Measurements from ENCODE around the gene BEST1.
"Not testable (repeated sequence)": the region's sequence is repeated elsewhere in the genome, so short reads cannot be mapped to it uniquely, and the experiment has no call there.

The BEST1 gene

DNA sequence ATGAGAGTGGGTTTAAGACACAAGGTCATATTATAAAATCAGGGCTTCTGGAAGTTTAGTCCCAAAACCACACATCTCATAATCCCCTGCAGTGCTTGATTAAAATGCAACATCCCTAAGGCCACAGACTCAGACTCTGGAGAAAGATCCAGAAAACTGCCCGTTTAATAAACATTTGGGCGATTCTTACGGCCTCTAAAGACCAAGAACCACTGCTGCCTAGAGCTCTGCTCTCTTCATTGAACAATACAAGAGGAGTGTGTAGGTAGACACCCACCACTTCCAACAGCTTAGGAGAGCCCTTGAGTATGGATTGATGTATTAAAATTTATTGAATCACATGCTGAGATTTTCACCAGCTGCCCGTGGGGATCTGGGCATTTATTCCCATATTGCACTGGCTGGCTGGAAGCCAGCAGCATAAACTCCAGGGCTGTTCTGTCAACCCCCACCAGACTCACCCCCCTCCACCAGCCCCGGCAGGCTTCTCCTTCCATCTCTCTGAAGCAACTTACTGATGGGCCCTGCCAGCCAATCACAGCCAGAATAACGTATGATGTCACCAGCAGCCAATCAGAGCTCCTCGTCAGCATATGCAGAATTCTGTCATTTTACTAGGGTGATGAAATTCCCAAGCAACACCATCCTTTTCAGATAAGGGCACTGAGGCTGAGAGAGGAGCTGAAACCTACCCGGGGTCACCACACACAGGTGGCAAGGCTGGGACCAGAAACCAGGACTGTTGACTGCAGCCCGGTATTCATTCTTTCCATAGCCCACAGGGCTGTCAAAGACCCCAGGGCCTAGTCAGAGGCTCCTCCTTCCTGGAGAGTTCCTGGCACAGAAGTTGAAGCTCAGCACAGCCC is 749 bp upstream of the BEST1 start:
- DNase-seq (ENCODE audit: low read depth) = no peak

DNA sequence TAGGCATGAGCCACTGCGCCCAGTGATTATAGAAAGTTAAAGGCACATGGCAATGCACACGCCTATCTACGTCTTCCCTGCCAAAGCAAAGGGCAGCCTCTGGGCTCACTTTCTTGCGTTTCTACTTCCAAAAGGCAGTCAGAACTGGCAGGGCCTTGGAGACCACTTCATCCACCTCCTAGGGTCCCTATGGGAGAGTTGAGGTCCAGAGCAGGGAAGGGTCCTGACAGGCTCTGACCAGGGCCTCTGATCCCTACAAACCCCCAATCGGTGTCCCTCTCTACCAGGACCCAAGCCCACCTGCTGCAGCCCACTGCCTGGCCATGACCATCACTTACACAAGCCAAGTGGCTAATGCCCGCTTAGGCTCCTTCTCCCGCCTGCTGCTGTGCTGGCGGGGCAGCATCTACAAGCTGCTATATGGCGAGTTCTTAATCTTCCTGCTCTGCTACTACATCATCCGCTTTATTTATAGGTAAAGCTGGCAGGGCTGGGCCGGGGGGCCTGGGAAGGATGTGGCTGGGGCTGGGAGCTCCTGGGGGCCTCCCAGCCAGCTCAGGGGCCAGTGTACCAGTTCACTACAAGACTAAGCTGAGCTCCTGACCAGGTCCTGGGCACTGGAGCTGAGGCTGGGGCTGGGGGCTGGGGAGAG is 1.5 kb downstream of the BEST1 start:
- DNase-seq (ENCODE audit: low read depth) = no peak

DNA sequence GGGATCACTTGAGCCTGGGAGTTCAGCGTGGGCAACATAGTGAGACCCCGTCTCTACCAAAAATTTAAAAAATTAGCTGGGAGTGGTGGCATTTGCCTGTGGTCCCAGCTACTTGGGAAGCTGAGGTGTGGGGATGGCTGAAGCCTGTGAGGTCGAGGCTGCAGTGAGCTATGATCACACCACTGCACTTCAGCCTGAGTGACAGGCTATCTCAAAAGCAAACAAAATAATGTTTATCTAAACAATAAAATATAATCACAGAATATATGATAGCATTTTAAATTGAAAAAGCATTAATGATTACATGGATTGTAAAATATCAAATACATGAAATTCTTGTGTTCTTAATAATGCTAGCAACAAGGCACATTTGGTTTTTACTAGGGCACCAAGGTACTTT is 2.7 kb downstream of the BEST1 start:
- DNase-seq (ENCODE audit: low read depth) = no peak

DNA sequence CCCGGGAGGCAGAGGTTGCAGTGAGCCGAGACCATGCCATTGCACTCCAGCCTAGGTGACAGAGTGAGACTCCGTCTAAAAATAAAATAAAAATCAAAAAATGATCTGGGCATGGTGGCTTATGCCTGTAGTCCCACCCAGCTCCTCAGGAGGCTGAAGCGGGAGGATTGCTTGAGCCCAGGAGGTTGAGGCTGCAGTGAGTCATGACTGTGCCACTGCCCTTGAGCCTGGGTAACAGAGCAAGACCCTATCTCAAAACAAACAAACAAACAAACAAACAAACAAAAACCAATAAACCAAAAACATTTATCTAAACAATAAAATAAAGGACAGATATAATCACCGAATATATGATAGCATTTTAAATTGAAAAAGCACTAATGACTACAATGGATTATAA is 3.5 kb downstream of the BEST1 start:
- DNase-seq (ENCODE audit: low read depth) = not testable (repeated sequence)

DNA sequence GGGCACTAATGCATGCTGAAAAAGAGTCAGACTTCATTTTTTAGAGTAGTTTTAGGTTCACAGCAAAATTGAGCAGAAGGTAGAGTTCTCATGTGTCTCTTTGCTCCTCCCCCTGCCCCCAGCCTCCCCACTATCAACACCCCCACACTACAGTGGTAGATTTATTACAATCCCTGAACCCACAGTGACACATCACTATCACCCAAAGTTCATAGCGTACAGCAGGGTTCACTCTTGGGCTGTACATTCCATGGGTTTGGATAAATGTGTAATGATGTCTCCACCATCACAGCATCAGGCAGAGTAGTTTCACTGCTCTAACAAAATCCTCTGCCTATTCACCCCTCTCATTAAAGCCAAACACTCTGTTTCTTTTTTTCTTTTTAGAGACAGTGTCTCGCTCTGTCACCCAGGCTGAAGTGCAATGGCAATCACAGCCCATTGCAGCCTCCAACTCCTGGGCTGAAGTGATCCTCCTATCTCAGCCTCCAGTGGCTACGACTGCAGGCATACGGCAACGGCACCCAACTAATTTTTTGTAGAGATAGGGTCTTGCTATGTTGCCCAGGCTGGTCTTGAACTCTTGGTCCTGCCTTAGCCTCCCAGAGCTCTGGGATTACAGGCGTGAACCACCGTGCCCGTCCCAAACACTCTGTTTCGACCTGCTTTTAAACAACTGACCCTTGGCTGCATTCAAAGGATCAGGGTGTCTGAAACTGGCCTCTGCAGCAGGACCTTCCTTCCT is 4.1 kb downstream of the BEST1 start:
- no peak for DNase-seq (ENCODE audit: low read depth)

DNA sequence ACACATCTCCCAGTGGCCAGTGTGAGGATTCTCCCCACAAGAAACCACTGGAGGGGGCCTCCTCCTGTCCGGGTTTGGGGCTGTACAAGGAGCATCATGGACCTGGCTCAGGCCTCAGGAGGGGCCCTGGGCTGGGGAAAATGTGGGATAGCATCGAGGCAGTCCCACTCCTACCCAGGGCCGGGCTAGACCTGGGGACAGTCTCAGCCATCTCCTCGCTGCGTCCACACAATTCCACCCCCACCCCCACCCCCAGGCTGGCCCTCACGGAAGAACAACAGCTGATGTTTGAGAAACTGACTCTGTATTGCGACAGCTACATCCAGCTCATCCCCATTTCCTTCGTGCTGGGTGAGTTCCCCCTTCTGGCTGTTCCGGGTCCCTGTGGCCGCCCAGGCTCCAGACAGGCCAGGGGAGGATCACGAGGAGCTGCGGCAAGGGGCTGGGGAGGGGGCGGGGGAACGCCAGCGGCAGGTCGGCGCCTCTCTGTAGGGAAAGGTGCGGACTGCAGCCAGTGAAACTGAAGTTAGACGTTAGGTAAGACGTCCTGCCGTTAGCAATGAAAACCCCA is 4.8 kb downstream of the BEST1 start:
- DNase-seq (ENCODE audit: low read depth) = no peak

DNA sequence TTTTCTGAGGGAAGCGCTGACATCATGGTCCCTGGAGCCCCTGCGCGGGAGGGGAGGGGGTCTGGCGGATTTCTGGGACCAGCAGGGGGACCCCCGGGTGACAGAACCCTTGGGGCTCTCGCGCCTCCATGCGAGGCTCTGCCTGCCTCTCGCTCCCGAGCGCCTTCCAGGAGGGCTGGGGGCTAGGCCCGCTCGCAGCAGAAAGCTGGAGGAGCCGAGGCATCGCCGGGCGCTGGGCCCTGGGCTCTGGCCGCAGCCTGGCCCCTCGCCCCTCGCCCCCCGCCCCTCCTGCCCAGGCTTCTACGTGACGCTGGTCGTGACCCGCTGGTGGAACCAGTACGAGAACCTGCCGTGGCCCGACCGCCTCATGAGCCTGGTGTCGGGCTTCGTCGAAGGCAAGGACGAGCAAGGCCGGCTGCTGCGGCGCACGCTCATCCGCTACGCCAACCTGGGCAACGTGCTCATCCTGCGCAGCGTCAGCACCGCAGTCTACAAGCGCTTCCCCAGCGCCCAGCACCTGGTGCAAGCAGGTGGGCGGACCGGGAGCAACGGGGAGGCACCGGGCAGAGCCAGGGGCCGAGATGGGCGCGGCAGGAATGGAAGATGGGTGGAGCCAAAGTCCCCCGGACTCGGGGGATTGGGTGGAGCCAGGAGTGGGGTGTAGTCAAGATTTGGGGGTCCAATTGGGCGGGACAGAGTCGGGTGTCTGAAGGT is 5.4 kb downstream of the BEST1 start:
- no peak for DNase-seq (ENCODE audit: low read depth)

DNA sequence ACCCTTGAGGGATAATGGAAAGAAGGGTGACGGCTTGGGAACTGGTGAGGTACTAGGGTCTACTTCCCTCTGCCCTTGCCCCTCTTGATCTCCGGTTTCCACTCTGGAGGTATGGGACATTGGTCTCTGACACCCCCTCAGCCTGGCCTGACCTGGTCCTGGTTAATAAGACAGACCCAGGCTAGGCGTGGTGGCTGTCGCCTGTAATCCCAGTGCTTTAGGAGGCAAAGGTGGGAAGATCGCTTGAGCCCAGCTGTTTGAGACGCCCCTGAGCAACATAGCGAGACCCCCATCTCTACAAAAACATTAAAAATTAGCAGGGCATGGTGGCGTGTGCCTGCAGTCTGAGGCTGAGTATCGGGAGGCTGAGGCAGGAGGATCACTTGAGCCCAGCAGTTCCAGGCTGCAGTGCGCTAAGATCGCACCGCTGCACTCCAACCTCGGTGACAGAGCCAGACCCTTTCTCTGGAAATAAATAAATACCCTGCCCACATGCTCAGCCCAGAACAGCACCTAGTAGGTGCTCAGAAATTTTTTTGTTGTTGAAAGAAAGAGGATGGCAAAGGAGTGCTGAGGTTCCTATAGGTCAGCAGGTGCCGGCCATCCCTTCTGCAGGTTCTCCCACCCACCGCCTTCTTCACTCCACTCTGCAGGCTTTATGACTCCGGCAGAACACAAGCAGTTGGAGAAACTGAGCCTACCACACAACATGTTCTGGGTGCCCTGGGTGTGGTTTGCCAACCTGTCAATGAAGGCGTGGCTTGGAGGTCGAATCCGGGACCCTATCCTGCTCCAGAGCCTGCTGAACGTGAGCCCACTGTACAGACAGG is 6.3 kb downstream of the BEST1 start:
- no peak for DNase-seq (ENCODE audit: low read depth)

DNA sequence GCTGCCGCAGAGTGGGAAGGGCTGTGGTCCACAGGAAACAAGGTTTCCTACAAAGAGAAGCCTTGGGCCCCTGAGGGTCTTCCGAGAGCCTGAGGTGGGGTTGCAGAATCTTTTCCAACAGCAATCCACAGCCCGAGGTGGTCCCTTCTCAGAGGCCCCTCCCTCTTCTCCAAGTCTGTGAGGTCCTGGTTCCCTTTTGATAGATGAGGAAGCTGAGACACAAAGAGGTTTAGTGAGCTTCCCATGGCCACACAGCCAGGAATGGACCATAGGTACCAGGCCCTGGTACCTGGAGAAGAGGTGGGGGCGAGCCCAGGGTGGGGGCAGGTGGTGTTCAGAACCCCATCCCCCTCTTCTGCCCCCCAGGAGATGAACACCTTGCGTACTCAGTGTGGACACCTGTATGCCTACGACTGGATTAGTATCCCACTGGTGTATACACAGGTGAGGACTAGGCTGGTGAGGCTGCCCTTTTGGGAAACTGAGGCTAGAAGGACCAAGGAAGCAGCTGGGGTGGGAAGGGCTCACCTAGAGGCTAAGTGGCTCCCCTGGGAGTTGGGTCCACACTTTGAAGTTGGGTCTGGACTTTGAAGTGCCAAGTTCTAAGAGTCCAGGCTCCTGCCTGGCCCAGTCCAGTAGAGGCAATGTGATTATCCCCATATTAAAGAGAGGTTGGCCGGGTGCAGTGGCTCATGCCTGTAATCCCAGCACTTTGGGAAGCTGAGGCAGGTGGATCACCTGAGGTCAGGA is 7.0 kb downstream of the BEST1 start:
- no peak for DNase-seq (ENCODE audit: low read depth)

DNA sequence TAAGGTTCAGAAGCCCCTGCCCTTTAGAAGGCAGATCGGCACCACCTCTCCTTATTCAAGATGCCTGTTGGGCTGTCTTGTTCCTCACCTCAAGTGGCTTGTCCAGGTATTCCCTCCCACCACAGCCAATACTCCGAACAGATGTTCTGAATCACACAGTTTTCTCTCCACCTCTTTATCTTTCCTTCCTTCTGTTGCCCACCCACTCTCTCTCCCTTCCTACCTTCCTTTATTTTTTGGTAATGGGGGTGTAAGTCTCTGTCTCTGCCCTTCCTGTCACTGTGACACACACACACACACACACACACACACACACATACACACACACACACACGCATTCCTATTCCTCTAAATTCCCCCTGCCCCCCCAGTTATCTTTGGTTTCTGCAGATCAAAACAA is 8.4 kb downstream of the BEST1 start:
- DNase-seq (ENCODE audit: low read depth) = no peak

DNA sequence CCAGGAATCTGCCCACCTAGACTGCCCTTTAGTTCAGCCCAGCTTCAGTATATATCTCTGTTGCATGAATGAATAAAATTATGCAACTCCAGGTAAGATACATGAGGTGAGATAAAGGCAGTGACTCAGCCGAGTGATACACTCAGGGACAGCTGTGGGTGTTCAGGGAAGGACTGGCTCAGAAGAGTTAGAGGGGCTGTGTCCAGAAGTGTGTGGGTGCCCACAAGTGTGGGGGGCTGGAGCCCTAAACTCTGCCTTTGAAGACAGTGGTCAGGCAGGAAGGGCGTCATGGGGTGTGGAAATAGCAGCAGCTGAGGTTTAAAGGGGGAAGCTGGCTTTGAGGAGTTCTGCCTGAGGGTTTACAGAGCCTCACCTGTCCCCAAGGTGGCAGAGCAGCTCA is 9.0 kb downstream of the BEST1 start:
- no peak for DNase-seq (ENCODE audit: low read depth)

DNA sequence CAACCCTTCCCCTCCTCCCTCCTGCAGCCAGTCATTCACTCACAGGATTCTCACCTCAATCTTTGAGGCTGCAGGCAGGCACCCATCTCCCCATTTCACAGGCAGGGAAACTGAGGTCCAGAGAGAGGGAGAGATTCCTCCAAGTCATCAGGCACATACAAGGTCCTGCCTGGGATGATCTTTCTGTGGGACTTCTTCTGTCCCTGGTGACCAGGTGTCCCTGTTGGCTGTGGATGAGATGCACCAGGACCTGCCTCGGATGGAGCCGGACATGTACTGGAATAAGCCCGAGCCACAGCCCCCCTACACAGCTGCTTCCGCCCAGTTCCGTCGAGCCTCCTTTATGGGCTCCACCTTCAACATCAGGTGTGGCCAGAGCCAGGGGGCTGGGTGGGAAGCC is 9.5 kb downstream of the BEST1 start:
- DNase-seq (ENCODE audit: low read depth) = no peak

DNA sequence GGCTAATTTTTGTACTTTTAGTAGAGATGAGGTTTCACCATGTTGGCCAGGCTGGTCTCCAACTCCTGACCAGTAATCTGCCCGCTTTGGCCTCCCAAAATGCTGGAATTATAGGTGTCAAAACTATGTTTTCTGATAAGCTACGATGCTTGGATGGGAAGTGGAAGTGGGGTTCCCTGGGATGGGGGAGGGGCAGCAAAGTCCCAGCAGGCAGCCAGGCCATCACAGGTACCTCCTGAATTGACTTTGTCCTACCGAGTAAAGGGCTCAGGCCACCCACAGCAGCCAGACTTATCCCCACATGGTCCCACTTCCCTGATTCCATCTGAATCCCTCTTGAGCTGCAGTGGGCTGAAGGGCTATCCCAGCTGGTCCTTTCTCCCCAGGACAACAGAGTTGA is 10.4 kb downstream of the BEST1 start:
- DNase-seq (ENCODE audit: low read depth) = no peak

DNA sequence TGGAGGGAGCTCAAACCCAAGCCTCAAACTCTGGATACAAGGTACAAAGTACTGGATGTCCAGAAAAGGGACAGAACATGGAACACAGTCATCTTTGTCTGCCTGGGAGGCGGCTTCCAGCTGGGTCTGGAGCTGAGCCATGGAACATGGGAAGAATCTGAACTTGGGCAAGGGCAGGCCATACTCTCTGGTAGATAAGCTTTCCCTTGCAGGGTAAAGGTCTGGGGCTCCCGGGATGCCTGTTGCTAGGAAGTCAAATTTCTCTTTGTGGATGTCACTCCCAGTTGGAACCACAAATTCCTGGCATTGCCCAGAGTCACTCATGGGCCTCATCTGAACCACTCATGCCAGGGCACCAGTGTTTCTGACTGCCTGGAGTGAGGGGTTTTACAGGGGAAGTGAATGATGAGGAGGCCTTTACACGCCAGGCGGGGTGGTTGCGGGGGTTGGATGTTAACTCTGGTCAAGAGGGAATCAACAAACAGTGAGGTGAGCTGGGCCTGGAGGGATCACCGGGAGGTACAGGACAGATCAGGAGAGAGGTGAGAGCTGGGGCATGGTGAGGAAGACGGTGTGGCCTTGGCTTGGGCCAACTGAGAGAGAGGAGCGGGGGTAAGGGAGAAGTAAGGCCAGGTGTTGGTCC is 11.5 kb downstream of the BEST1 start:
- no peak for DNase-seq (ENCODE audit: low read depth)

DNA sequence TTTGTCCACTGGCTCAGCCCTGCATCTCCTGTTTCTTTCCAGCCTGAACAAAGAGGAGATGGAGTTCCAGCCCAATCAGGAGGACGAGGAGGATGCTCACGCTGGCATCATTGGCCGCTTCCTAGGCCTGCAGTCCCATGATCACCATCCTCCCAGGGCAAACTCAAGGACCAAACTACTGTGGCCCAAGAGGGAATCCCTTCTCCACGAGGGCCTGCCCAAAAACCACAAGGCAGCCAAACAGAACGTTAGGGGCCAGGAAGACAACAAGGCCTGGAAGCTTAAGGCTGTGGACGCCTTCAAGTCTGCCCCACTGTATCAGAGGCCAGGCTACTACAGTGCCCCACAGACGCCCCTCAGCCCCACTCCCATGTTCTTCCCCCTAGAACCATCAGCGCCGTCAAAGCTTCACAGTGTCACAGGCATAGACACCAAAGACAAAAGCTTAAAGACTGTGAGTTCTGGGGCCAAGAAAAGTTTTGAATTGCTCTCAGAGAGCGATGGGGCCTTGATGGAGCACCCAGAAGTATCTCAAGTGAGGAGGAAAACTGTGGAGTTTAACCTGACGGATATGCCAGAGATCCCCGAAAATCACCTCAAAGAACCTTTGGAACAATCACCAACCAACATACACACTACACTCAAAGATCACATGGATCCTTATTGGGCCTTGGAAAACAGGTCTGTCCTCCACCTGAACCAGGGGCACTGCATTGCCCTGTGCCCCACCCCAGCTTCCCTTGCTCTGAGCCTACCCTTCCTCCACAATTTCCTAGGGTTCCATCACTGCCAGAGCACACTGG is 12.3 kb downstream of the BEST1 start:
- no peak for DNase-seq (ENCODE audit: low read depth)

DNA sequence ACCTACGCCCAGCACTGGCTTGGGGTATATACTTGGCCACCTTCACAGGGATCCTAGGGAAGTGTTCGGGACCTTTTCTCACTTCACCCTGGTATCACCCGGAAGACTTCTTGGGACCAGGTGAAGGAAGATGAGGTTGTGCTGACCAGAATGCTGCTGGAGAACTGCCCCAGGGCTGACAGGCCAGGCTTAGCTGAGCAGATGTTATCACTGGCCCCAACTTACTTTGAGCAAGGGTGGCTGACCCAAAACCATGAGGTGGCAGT is 12.8 kb downstream of the BEST1 start:
- DNase-seq (ENCODE audit: low read depth) = no peak

DNA sequence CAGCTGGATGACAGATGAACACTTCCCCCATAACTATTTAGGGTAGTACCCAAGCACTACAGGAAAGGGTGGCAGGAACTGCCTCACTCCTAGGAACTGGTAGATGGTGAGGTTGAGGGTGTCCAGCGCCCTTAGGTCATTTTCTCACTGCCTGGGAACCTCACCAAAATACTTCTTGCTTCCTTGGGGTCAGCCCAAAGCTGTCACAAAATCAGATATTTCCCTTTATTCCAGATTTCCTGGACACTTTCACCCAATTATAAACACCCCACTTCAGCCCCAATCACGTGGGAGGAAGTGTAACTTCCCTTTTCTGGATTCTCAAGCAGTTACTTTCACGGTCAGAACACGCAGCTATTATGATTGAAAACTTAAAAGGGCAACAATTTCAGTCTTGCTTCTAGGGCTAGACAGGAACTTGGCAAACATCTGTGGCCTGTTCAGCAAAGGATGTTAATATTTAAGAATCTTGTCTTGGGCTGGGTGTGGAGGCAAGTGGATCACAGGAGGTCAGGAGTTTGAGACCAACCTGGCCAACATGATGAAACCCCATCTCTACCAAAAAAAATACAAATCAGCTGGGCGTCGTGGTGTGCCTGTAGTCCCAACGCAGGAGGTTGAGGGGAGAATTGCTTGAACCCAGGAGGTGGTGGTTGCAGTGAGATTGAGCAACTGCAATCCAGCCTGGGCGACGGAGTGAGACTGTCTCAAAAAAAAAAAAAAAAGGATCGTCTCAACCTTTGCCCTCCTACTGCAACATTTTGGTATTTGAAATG is 13.3 kb downstream of the BEST1 start:
- DNase-seq (ENCODE audit: low read depth) = no peak

DNA sequence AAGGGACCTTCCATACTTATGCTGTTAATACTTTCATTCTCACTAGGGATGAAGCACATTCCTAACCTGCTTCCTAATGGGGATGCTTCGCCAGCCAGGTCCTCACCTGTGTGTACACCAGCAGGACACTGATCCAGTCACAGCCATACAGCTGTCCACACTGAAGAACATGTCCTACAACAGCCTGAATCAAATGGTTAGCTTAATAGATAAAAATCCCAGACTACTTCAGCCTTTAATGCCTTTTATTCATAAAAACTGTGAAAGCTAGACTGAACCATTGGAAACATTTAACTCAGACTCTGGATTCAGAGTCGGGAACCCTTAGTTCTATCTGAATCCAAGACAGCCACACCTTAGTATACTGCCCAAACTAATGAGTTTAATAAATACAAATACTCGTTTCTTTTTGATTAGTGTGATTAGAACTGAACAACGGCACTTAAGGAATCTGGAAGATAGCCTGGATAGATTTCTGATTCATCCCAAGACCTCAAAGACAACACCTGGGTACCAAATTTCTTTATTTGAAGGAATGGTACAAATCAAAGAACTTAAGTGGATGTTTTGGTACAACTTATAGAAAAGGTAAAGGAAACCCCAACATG is 14.0 kb downstream of the BEST1 start:
- DNase-seq (ENCODE audit: low read depth) = no peak
